Fibroblast of gingiva (primary cell): ENCODE measurements around the gene APBA2.
"Not testable (repeated sequence)": the region's sequence is repeated elsewhere in the genome, so short reads cannot be mapped to it uniquely, and the experiment has no call there.

Source experiments
- DNase-seq: peaks from one replicate; pipeline ENCODE4 v3.0.0-alpha.2; 2011; ENCODE audit warnings: low read depth

The APBA2 gene

GRCh38 chr15:28998511-28998910, 112.7 kb downstream of the APBA2 start:
- DNase-seq = no peak

DNA sequence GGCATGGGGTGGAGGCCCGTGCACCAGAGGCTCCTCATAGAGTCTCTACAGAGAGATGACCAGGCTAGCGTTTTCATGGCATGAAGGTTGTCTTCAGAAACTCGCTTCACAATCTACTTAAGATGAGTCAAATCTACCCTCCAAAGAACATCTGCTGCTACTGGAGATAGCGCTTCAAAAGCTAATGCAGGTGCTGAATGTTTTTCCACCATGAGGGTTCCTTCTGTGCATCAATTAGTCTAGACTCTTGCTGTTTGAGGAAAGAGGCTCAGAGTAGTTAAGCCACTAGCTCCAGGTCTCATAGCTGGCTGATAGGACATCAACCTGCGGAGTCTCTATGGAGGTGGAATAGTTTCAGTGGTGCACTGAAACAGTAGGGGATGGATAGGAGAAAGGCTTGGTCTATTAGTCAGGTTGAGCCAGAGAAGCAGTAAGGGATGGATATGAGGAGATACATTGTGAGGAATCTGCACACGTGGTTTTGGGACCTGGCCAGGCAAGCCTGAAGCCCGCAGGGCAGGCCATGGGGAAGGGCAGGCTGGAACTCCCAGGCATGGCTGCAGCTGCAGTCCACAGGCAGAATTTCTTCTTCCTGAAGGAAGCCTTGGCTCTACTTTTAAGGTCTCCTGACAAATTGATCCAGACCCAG, 117.5 kb downstream of the APBA2 start:
- no peak for DNase-seq

GRCh38 chr15:29003840-29004233, 118.1 kb downstream of the APBA2 start:
- no peak for DNase-seq

- no peak for DNase-seq
Measured at GRCh38 chr15:29005931-29006330, 120.2 kb downstream of the APBA2 start.

- DNase-seq = no peak
Measured at GRCh38 chr15:29008846-29009245, 123.1 kb downstream of the APBA2 start.

GRCh38 chr15:29012097-29012496, 126.3 kb downstream of the APBA2 start:
- DNase-seq = no peak

DNA sequence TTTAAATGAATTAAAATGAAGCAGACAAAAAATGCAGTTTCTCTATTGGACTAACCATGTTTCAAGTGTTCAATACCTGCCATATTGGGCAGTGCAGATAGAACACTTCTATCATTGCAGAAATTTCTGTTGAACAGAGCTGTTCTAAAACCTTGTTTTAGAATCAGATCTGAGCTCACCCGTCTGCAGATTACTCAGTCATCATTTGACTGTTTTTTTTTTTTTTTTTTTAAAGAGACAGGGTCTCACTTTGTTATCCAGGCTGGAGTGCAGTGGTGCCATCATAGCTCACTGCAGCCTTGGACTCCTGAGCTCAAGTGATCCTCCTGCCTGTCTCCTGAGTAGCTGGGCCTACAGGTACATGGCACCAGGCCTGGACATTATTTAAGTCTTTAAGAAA, 128.7 kb downstream of the APBA2 start:
- DNase-seq = no peak

- no peak for DNase-seq
Measured at GRCh38 chr15:29016518-29016917, 130.7 kb downstream of the APBA2 start.

DNA sequence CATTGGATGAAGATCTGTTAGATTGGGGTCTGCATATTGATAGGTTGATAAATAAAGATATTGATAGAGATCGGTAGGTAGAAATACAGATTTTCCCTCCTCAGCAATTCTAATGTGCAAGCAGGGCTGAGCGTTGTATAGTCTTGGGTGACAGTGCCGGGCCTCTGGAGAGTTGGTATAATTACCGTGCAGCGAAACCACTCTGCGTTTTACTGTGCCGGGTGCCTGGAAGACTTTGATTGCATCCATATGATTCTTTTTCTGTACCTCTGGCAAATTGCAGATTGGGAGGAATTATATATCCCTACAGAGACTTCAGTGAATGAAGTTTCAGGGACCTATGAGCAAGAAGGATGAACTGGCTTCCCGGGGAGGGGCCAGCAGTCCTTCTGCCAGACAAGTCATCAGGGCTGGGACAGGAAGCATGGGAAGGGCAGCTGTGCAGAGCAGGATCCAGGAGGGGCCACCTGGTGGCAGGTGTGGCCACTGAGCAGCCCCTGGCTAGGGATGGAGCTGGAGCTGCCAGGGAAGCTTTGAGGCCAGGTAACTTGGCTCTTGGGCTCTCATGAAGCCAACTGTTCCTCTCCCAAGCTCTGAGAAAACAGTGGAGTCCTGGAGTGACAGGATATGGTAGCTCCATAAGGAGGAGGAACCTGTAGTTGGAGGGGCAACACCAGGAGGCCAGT, 132.5 kb downstream of the APBA2 start:
- no peak for DNase-seq

DNA sequence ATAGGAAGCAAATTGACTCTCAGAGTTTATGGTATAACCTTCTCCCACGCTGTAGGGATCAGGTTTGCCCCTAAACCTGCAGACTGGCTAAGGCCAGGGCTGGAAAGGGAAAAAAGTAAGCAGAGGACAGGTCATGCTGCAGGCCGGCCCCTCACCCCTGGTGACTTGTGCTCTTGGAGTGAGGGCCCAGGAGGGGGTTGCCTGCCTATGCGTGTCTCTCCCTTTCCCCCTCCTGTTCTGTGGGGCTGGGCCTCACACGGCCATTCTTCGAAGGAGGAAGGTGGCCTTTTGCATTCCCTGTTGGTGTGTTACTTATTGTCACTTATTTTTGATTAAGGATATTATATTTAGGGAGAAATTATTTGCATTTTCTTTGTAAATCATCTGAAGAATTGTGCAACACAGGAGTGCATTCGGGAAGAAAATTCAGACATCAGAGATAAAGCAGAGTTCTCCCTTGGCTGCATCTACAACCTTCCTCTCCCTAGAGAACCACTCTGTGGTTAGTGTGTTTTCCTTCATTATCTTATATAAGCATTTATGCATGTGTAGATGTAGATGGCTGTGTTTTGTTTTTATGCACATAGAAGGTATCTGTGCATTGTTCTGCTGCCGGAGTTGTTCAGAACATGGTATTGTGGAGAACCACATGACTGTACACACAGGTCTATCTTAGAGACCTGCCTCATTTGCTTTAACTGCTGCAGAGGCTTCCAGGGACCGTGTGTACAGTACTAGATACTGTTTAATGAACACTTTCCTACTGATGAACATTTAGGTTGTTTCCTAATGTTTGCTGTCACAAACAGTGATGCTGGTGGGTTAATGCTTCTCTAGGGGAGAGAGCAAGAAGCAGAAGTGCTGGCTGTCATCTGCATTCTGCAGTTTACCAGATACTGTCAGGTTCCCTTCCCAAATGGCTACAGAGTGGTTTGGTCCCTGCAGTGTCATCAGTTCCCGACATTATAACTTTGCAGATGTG, 133.5 kb downstream of the APBA2 start:
- DNase-seq = no peak

- DNase-seq = no peak
Measured at GRCh38 chr15:29021857-29022256, 136.1 kb downstream of the APBA2 start.

- no peak for DNase-seq
Measured at GRCh38 chr15:29024662-29025061, 138.9 kb downstream of the APBA2 start.

DNA sequence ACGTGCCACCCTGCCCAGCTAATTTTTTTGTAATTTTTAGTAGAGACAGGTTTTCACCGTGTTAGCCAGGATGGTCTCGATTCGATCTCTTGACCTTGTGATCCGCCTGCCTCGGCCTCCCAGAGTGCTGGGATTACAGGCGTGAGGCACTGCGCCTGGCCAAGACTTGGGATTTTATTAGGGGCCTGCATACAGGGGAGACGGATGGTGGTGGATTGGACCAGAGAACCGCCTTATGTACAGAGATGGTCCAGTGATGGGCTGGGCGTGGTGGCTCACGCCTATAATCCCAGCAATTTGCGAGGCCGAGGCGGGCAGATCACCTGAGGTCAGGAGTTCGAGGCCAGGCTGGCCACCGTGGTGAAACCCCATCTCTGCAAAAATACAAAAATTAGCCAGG, 139.6 kb downstream of the APBA2 start:
- DNase-seq = not testable (repeated sequence)

GRCh38 chr15:29028158-29028557, 142.4 kb downstream of the APBA2 start:
- not testable (repeated sequence) for DNase-seq

- DNase-seq = no peak
Measured at GRCh38 chr15:29029651-29030195, 143.9 kb downstream of the APBA2 start.

DNA sequence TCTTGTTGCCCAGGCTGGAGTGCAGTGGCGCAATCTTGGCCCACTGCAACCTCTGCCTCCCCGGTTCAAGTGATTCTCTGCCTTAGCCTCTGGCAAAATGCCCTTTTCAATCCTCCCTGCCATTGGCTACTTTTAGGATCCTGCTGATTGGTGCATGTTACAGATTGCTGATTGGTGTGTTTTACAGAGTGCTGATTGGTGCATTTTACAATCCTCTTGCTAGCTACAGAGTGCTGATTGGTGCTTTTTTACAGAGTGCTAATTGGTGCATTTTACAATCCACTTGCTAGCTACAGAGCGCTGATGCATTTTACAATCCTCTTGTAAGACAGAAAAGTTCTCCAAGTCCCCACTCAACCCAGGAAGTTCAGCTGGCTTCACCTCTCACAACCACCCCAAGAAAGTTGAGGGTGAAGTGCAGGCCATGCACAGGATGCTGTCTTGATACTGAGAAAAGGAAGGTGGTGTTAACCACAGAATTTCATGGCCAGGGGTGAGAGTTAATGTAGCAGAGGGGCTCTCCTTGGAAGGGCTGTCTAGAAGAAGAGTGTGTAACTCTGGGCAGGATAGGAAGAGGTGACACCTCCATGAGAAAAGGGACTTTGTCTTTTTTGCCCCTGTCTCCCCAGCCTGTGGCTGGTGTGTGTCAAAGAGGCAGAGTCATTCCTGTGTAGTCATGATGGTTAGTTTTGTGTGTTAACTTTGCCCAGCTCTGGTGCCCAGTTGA, 145.9 kb downstream of the APBA2 start:
- DNase-seq = no peak

- DNase-seq = no peak
Measured at GRCh38 chr15:29032229-29032625, 146.5 kb downstream of the APBA2 start.

DNA sequence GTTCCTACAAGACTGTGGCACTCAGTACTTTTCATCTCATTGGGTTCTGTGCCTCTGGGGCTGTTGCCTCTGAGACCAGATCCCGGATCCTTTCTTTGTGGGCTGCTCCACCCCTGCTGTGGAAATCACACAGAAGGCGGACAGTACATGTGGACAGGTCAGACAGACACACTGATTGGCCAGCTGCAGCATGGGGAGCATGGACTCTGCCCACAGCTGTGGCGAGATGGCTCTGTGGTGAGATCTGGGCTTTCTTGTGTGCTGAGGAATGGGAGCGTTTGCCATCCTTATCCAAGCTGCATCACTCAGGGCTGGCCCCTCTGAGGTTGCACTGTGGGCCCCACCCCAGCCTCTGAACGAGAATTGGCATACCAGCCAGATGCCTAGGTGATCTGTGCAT, 147.0 kb downstream of the APBA2 start:
- no peak for DNase-seq

GRCh38 chr15:29034151-29034550, 148.4 kb downstream of the APBA2 start:
- DNase-seq = no peak

- DNase-seq = no peak
Measured at GRCh38 chr15:29034593-29035335, 149.0 kb downstream of the APBA2 start.
